G401.6 (cell line): ENCODE results near the gene AZI2.

Experiments
- FAIRE-seq: peaks from 2 replicates; lab custom pipeline; 2012; peaks lifted over from hg19 to GRCh38; lab: Jason Lieb, UNC

AZI2 gene

DNA sequence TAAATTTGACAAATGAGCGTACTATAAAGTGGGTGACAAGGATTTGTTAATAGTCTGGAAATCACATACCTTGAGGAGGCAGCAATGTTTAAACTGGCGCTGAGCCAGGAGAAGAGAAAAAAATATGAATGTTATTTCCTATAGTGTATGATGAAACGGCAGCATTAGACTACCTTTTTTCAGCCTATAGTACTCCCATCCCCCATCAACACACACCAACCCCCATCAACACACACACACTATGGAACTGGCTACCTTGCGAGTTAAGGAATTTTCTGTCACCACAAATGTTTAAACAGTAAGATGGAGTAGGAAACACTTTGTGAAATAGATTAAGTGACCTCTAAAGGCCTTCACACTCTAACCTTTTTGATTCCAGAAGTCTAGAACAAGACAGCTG lies 46.9 kb downstream of the AZI2 start:
- FAIRE-seq: no peak

DNA sequence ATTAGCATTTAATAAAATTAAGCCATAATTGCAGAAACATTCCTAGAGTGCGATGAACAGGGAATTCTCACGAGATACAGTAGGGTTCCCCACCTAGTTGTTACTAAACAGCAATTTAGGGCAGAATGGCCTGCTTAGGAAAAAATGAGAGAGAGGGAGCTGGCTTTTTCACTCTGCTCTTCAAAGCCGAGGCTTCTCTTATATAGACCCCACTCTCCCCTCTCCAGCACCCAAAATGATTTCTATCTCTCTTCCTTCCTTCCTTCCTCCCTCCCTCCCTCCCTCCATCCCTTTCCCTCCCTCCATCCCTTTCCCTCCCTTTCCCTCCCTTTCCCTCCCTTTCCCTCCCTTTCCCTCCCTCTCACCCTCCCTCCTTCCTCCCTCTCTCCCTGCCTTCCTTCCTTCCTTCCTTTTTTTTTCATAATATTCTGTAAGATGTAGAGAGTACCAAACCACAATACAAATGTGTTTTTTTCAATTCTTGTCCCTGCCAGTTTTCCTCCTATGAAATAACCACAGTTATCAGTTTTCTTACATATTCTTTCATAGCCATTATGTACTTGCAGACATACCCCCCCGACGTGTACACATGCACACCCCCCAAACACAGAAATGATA lies 48.2 kb downstream of the AZI2 start:
- FAIRE-seq: no peak

DNA sequence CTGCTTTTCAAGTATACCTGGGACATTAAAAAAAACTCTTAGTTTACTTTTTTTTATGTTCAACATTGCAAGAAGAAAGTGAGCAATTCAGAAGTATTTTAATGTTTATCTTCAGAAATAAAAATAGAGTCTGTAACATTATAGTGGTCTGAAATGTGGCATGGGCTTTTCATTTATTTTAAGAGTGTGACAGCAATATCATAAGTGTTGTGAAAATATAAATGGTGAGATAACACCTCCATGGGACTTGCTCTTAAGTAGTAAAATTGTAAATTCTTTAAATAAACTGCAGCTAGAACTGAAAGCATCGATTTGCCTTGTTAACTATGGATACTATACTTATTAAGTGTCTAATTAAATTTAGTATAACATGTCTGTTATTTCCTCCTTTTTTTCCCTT lies 48.9 kb downstream of the AZI2 start:
- no peak for FAIRE-seq

DNA sequence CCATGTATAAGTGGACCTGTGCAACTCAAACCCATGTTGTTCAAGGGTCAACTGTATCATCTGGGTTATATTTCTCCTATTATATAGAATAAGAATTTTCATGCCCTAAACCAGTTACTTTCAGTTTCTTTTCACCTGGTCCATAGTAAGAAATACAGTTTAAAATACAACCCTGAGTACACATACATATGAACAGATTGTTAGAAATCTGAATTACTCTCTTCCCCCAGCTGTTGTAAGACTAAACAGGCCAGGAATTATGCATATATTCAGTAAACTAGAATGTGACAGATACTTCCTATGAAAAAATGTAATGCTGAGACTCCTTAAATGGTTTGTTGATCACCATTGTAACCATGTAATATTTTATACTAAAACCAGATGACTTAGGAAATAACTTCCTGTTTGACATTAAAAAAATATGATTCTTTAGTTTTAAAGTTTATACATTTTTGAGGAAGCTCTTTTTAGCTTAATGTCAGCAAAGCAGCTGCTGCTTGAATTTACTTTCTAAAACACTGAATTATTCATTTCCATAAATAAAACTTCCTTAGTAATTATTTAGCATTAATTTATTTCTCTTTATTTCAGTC lies 52.6 kb downstream of the AZI2 start:
- peak; percentile 33 for FAIRE-seq

DNA sequence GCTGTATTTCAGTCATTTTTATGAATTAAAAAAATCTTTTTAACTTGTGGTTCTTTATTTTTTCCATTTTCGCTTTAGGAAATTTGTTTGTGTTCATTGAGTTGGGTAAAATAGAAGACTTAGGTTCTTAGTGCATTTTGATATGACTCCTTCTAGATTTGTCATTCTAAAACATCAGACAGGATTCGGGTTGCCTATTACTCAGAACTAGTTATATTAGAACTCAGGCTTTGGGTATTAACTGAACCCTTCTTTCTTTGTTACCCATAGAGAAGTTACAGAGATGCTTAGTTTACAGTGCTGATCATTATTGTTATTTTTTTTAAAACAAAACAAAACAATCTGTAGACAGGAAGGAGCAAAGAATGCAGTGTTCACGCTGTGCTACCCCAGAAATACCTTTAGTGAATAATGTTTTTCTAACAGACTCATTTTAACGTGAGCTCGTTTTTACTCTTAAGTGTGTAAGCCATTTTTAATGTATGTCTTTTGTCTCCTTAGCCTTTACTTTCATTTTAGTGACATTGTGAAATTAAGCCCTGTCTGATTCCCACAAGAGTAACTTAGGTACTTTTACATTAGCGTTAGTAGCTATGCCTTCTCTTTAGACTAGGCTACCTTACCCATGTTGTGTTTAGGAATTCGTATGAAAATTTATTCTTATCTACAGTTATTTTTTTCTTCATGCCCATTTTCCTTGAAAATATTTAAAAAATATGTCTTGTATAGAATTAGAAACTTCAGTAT lies 53.8 kb downstream of the AZI2 start:
- no peak for FAIRE-seq

DNA sequence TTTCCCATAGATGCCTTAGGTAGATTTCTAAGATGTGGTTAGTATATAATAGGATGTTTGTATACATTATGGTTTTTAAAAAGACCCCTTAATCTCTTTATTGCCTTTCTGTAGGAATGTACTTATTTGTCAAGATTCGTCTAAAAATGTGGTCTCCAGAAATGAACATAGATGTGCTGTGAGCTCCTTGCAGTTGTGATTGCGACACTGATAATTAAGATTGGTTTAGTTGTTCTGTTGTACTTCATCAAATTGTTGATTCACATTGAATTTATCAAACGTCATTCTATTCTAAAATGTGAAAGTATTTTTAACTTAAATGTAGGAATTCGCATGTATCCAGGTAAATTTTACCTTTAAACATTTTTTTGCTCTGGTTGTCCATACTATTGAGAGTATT lies 56.0 kb downstream of the AZI2 start:
- FAIRE-seq: no peak

DNA sequence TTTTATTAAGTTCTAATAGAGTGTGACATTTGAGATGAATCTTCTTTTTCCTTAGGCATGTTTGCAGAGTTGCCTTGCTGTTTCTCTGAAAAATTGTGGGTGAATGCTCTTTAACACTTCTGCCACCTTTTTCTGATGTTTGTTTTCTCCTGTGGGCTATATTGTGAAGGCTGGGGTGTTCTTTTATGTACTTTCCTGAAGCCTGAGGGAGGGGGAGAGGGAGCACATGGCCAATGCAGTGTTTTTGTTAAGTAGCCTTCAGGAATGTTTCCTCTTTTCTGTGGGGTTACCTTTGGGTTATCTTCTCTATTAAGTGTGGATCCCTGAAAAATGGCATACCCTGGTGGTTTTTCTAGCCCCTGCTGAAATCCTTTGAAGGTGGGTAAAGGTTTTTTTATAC lies 57.0 kb downstream of the AZI2 start:
- no peak for FAIRE-seq

DNA sequence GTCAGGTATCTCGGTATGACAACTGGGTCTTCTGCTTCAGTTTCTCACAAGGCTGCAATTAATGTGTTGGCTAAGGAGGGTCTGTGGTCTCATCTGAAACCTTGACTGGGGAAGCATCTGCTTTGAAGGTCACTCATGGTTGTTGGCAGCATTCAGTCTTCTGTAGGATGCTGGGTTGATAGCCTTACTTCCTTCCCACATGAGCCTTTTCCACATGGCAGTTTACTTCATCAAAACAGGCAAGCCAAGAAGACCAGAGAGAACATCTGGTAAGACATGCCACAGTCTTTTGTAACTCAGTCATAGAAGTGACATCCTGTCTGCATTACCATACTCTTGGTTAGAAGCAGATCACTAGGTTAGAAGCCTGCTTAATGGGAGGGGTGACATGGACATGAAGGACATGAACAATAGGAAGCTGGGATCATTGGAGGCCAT lies 57.7 kb downstream of the AZI2 start:
- no peak for FAIRE-seq

DNA sequence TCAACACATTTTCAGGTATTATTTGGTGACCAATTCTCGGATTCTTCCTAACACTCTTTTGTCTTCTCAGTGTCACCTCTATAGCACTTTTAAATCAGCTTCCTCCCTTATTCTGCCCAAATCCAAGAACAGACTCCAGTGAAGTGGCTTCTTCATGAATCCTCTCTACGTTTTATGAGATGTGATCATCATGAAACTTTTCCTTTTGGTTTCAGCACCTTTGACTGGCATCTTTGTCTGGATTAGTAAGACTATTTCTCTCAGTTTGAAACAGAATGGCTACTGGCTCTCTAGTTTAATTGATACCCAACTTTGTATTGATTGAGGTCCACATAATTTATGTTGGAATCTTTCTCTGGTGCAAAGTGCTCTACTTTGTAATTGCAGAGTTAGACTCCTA lies 61.6 kb downstream of the AZI2 start:
- FAIRE-seq: no peak

DNA sequence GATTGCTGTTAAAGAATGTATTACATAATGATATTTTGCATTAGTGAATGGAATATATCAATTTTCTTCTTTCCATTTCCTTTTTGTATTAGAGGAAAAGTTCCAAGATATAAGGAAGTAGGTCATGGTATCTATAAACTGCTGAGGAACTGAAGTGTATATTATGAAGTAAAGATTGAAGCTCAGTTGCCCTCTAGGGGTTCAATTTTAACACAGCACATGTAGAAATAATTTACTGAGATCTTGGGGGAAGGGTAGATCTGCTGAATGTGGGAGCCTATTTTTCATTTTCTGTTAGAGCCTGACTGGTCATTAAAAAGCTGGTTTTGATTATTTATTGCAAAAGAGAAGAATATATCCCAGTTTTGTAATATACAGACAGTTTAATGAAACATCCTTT lies 62.0 kb downstream of the AZI2 start:
- FAIRE-seq: peak; percentile 91

DNA sequence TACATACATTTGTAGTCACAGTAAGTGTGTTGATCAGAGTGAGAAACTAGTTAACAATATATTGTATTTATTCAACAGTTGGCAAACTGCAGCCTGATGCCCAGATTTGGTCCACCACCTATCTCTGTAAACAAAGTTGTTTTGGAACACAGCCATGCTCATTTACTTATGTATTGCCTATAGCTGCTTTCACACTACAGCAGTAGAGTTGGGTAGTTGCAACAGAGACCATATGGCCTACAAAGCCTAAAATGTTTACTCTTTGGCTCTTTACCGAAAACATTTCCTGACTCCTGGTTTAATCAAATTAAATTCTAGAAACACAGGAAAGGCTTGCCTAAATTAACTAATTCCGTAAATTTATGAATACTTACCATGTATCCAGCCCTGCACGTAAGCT lies 67.8 kb downstream of the AZI2 start:
- FAIRE-seq: no peak

DNA sequence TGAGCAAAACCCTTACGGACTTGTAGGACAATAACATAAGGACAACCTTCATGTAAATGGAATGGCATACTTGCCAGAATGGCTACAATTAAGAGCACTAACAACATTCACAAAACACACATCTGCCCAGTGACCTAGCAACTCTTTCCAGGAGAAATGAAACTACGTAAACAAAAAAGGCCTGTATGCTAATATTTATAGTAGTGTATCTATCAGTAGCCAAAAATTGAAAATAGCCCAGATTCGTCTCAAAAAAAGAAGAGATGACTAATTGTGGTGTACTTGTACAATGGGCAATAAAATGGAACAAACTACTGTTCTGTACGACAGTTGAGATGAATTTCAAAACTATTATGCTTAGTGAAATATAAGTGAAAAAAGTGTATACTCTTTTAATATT lies 68.9 kb downstream of the AZI2 start:
- FAIRE-seq: no peak

DNA sequence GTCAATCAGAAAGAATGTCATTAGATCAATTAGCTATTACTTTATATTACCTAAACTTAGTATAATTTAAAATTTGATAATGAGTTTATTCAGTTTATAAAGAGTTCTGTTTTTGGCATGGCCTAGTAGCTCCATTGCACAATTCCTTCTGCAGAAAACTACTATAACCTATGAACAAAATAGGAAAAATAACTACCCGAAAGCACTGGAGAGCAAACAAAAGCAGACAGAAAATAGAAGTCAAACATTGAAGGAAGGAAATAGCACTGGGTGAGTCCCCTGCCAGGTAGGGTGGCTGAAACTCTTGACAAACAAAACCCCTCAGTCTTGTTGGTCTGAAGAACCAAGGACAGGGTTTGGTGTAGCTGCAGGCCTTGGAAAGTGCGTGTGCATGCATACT lies 69.7 kb downstream of the AZI2 start:
- FAIRE-seq: no peak

DNA sequence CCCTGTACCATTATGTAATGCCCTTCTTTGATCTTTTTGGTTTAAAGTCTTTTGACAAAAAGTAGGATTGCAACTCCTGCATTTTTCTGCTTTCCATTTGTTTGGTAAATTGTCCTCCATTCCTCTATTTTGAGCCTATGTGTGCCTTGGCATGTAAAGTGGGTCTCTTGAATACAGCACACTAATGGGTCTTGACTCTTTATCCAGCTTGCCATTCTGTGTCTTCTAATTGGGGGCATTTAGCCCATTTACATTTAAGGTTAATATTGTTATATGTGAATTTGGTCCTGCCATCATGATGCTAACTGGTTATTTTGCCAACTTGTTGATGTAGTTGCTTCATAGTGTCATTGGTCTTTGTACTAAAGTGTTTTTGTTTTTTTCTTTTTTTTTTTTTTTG lies 74.8 kb downstream of the AZI2 start:
- no peak for FAIRE-seq
